Small intestine (tissue), 7 donors: ENCODE results near the gene PLPPR2. TPM values are rescaled to one million over a fixed set of nuclear protein-coding genes. Genes with fewer than 3 reads are reported as not detected.

Experiments
- DNase-seq, 2 donors: peaks; one replicate each; pipeline versions ENCODE4 v3.0.0 to v3.0.0-alpha.2; 2013
- FAIRE-seq: peaks from 2 replicates; lab custom pipeline; 2012; peaks lifted over from hg19 to GRCh38; lab: Jason Lieb, UNC
- H3K27ac ChIP-seq, 3 donors: one replicate each; pipeline ENCODE4 v1.5.1; 2013; ENCODE audit warnings: low read length in 2 of 3, mild to moderate bottlenecking in 2 of 3, control low read depth in 1 of 3, inconsistent platforms in 1 of 3, low read depth in 1 of 3, moderate library complexity in 1 of 3
- H3K27me3 ChIP-seq, 3 donors: one replicate each; pipeline ENCODE4 v1.6.1; 2013; ENCODE audit warnings: low read length in 3 of 3, inconsistent platforms in 1 of 3; ENCODE audit not compliant: control insufficient read depth in 3 of 3, insufficient read depth in 3 of 3
- H3K36me3 ChIP-seq, 3 donors: one replicate each; pipeline ENCODE4 v1.6.1; 2013; ENCODE audit warnings: low read length in 3 of 3, inconsistent platforms in 1 of 3, low read depth in 1 of 3, mild to moderate bottlenecking in 1 of 3, moderate library complexity in 1 of 3; ENCODE audit not compliant: control insufficient read depth in 3 of 3, insufficient read depth in 2 of 3
- H3K4me1 ChIP-seq, 3 donors: one replicate each; pipeline ENCODE4 v1.6.1; 2013; ENCODE audit warnings: low read length in 2 of 3, inconsistent platforms in 1 of 3, low read depth in 1 of 3, mild to moderate bottlenecking in 1 of 3, moderate library complexity in 1 of 3; ENCODE audit not compliant: control insufficient read depth in 3 of 3, insufficient read depth in 2 of 3
- H3K4me3 ChIP-seq, 3 donors: one replicate each; pipeline ENCODE4 v1.5.1; 2013; ENCODE audit warnings: low read length in 3 of 3, control low read depth in 1 of 3, inconsistent platforms in 1 of 3, low read depth in 1 of 3, mild to moderate bottlenecking in 1 of 3, moderate library complexity in 1 of 3
- H3K9me3 ChIP-seq, 2 donors: one replicate each; pipeline ENCODE4 v1.6.1; 2013; ENCODE audit warnings: low read depth in 1 of 2, low read length in 1 of 2; ENCODE audit not compliant: control insufficient read depth in 2 of 2, insufficient read depth in 1 of 2
- WGBS, 3 donors: extraction: QIAGEN DNeasy Blood & Tissue Kit; methylation state at CpG; one replicate each; pipeline ENCODE4 v1.1.7; 2013; 5-methylcytosine and 5-hydroxymethylcytosine counted together
- polyA plus RNA-seq, 4 donors: library from polyadenylated mRNA; stranded (reverse) in 3 of 4; unstranded in 1 of 4; fragments of 200-250 nt in 3 of 4; fragments of 120-200 nt in 1 of 4; gene quantifications; one replicate each; pipeline versions ENCODE4 v1.2.1 to v1.2.3, GENCODE V29; 2013
- donor health status: healthy with polysubstance abuse.
- donor health status: control.
- donor health status: control.
- donor health status: Bipolar disorder and iron deficiency.
- donor health status: healthy.

PLPPR2 gene
- polyA plus RNA-seq, 4 donors, result 3.1 to 9.7 (median 6.2) TPM

DNA sequence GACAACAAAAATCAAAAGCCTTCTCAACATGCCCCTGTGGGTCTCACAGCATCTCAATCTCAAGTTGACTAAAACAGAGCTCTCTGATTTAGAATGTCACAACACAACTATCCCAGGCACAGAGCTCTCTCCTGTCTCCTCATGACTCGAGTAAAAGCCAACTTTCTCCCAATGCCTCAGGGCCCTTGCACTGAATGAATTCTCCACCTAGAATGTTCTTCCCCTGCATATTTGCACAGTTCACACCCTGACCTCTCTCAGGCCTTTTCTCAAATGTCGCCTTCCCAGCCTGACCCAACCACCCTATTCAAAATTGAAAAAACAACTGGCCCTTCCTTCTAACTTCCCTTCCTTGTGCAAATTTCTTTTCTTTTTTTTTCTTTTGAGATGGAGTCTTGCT lies 15.5 kb downstream of the PLPPR2 start:
- peaks cover 0 to 26% (median 4%) of the 10 kb centered on the region in 3 donors for H3K36me3 ChIP-seq
- H3K27me3 ChIP-seq, result no peaks in the 10 kb centered on the region
- no peak for FAIRE-seq
- peaks cover 0 to 13% (median 4%) of the 10 kb centered on the region in 3 donors for H3K4me1 ChIP-seq
- no peak overlapping the region for H3K4me3 ChIP-seq
- H3K27ac ChIP-seq, result no peak overlapping the region
- WGBS, 3 donors, result 89 to 100% (median 98%) methylated on average over 2 of the region's 2 CpGs
- DNase-seq, result no peak
- H3K9me3 ChIP-seq, result no peaks in the 10 kb centered on the region

DNA sequence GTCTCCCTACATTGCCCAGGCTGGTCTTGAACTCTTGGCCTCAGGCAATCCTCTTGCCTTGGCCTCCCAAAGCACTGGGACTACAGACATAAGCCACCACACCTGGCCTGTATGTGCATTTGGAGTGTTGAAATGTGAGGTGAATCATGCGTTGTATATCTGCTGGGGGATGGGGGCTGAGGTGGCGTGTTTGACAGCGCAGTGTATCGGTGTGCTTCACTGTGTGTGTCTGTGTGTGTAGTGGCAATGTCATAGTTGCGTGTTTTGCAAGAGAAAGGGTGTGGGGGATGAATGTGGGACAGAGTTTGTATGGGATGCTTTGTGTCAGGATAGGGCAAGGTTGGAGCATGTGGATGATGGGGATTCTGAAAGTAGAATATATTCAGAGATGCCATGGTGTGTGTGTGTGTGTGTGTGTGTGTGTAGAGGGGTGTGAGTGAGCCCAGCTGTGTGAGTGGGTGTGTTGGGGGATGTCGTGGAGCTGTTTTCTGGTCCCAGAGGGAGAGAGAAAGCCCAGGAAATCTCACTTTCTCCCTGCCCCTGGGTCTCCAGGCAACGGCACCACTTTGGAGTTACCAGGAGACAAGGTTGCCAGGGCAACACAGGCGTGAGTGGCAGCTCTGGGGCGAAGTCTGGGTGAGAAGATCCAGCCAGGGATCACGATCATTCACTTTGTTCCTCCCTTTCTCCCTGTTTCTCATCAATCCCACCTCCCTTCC lies 18.1 kb downstream of the PLPPR2 start:
- 47 to 53% (median 50%) methylated on average over 10 of the region's 10 CpGs for WGBS, 3 donors
- DNase-seq (peak; percentile 63 to 71), FAIRE-seq (no peak)
- no peaks in the 10 kb centered on the region for H3K27me3 ChIP-seq
- H3K4me3 ChIP-seq, result no peak overlapping the region
- H3K9me3 ChIP-seq, result no peaks in the 10 kb centered on the region
- peaks cover 0 to 16% (median 4%) of the 10 kb centered on the region in 3 donors for H3K4me1 ChIP-seq
- H3K36me3 ChIP-seq, result peaks cover 0 to 23% (median 0%) of the 10 kb centered on the region in 3 donors
- peak overlapping the region in 1 of 3 donors; percentile 89 for H3K27ac ChIP-seq

DNA sequence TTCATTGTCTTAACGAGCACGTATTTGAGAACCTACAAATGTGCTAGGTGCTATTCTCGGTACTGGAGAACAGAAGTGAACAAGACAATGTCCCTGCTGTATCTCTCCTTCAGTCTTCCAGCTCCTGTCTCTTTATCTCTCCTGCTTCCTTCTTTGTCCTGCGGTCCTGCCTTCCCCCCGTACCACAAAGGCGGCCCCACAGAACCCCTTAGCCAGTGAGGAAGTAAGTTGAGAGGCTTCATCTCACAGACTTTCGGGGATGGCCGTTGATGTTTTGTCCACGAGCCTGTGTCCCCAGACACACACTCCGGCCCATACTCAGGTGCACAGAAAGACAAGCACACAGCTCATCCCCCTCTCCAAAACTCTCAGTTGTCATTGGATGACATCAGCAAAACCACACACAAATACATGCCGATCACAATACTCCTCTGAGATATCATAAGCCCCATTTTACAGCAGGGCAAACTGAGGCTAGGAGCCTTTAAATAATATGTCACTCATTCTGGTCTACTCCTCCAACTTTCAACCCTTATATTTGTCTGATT lies 18.7 kb downstream of the PLPPR2 start:
- Histone ChIP-seq H3K36me3 (peaks cover 0 to 27% (median 0%) of the 10 kb centered on the region in 3 donors), H3K9me3 (no peaks in the 10 kb centered on the region), H3K4me1 (peaks cover 0 to 16% (median 4%) of the 10 kb centered on the region in 3 donors), H3K27me3 (no peaks in the 10 kb centered on the region), H3K27ac (peak overlapping the region in 2 of 3 donors; percentile 89 to 100), H3K4me3 (peak overlapping the region in 2 of 3 donors; percentile 55 to 60)
- DNase-seq (no peak), FAIRE-seq (no peak)
- whole genome bisulfite sequencing, 3 donors, result 10 to 34% (median 16%) methylated on average over 11 of the region's 11 CpGs

DNA sequence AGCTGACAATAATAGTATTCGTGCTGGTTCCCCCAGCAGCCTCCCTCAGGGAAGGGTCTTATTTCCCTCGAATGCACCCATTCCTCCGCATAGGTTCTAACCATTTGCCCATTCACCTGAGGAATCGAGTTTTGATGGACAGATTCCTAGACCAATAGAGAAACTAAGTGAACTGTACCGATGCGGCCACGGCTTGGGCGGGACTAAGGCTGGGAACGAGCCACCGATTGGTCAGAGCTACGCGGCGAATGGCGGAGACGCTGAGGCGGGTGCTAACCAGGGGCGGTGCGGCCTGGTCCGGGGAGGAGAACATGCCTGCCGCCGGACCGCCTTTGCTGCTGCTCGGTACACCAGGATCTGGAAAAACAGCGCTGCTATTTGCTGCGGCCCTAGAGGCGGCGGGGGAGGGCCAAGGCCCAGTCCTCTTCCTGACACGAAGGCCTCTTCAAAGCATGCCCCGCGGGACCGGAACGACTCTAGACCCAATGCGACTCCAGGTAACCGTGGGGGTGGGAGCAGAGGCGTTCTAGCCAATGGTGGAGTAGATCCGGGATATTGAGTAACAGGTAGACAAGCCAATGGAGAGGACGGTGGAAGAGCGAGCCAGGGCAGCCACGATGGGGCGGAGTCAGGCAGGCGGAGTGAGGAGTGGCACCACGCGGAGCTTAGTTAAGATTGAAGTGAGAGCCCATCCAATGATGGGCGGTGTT lies 19.4 kb downstream of the PLPPR2 start, which contains the start of gene SWSAP1:
Gene SWSAP1, plus strand, starts transcription at position 234 of the 710 bp plus-strand sequence. Its CDS starts 15 bp downstream, at position 249.
- FAIRE-seq, result peak; percentile 82
- peak; percentile 99 to 100 for DNase-seq
- Histone ChIP-seq H3K27me3 (no peaks in the 10 kb centered on the region), H3K9me3 (no peaks in the 10 kb centered on the region), H3K36me3 (peaks cover 0 to 22% (median 0%) of the 10 kb centered on the region in 3 donors), H3K4me3 (peak within 1 kb of the TSS; percentile 55 to 74 (median 60)), H3K4me1 (peaks cover 0 to 16% (median 4%) of the 10 kb centered on the region in 3 donors), H3K27ac (peak within 1 kb of the TSS; percentile 89 to 100 (median 90))
- 0 to 1% (median 0%) methylated on average over 43 to 44 of the region's 44 CpGs for WGBS, 3 donors

DNA sequence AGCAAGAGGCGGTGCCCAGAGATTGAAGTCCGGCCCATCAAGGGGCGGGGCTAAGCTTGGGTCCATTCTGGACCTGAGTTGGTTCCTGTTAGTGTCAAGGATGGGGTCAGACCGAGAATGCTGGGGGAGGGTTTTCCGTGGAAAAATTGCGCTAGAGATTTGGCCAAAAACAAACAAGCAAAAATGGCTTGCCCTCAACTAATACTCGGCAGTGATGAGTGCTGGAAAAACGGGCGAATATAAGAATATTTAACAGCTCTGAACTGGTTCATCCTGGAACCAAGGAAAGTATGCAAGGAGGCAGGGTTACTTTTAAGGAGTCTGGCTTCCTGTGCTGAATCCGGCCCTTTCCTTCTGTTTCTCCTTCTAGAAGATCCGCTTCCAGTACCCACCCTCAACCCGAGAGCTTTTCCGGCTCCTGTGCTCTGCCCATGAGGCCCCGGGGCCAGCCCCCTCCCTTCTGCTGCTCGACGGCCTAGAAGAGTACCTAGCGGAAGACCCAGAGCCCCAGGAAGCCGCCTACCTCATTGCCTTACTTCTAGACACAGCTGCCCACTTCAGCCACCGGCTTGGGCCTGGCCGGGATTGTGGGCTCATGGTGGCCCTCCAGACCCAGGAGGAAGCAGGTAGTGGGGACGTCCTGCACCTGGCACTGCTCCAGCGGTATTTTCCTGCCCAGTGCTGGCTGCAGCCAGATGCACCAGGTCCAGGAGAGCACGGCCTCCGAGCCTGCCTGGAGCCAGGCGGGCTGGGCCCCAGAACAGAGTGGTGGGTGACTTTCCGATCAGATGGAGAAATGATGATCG lies 20.1 kb downstream of the PLPPR2 start:
- H3K4me3 ChIP-seq, result peak overlapping the region; percentile 40 to 60 (median 44)
- DNase-seq, result peak in 1 of 2 donors; percentile 55
- H3K27ac ChIP-seq, result peak overlapping the region; percentile 25 to 100 (median 89)
- H3K9me3 ChIP-seq, result no peaks in the 10 kb centered on the region
- FAIRE-seq, result no peak
- WGBS, 3 donors, result 8 to 14% (median 12%) methylated on average over 27 of the region's 27 CpGs
- H3K36me3 ChIP-seq, result peaks cover 0 to 27% (median 0%) of the 10 kb centered on the region in 3 donors
- H3K4me1 ChIP-seq, result peaks cover 0 to 16% (median 4%) of the 10 kb centered on the region in 3 donors
- H3K27me3 ChIP-seq, result no peaks in the 10 kb centered on the region

DNA sequence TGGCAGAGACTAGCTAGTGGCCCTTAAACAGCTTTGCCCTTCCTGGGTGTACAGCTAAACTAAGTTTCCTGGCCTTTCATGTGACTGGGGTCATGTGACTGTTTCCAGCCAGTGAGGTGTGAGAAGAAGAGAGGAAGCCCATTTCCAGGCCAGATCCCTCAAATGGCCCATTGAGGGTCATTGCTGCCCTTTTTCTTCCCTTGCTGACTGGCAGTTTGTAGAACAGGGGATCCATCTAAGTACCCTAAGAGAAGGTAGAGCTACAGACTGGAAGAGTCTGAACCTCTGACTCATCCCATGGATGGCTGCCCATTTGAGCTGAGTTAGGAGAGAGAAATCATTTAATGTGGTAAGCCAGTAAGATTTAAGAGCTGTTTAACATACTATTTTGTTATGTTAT lies 22.0 kb downstream of the PLPPR2 start:
- FAIRE-seq (no peak), DNase-seq (peak; percentile 27 to 49)
- H3K27ac ChIP-seq, result peak overlapping the region in 2 of 3 donors; percentile 8 to 49
- peaks cover 0 to 28% (median 0%) of the 10 kb centered on the region in 3 donors for H3K36me3 ChIP-seq
- H3K4me3 ChIP-seq, result no peak overlapping the region
- H3K4me1 ChIP-seq, result peaks cover 0 to 28% (median 8%) of the 10 kb centered on the region in 3 donors
- H3K9me3 ChIP-seq, result no peaks in the 10 kb centered on the region
- H3K27me3 ChIP-seq, result peaks cover 0 to 5% (median 0%) of the 10 kb centered on the region in 3 donors

DNA sequence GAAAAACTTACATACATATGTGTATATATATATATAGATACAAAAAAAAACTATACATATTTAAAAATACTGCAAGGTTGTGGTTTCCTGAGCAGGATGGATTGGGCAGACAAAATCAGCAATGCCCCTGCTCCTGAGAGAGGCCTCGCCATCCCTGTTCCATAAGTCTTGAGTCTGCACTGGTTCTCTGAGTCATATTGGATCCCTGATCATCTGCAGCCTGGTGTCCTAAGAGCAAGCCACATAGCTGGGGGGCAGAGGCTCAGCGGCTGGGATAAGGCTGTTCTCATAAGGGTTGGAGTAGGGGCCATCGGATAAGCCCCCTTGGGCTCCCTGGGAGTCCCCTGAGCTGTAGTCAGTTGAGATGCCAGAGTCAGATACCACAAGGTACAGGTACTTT lies 22.5 kb downstream of the PLPPR2 start:
- FAIRE-seq, result no peak
- no peak overlapping the region for H3K27ac ChIP-seq
- peaks cover 0 to 30% (median 8%) of the 10 kb centered on the region in 3 donors for H3K4me1 ChIP-seq
- peaks cover 0 to 28% (median 0%) of the 10 kb centered on the region in 3 donors for H3K36me3 ChIP-seq
- WGBS, 3 donors, result 98% methylated on average over 3 of the region's 3 CpGs
- no peak for DNase-seq
- no peaks in the 10 kb centered on the region for H3K9me3 ChIP-seq
- peaks cover 0 to 8% (median 0%) of the 10 kb centered on the region in 3 donors for H3K27me3 ChIP-seq
- H3K4me3 ChIP-seq, result no peak overlapping the region
